HCT116 (cell line): ENCODE results near the gene NCOA5. TPM values are rescaled to one million over a fixed set of nuclear protein-coding genes. Genes with fewer than 3 reads are reported as not detected.

Experiments
- ATAC-seq: fragments of 200-7000 bp; cut with Tn5 transposase; 2 replicates; pipeline ENCODE4 v1.9.1; 2020; ENCODE audit warnings: mild to moderate bottlenecking, moderate library complexity
- BruUV-seq: library from RNA; stranded (reverse); fragments of 400-500 nt; replicated peaks from 2 replicates; lab custom pipeline; 2021; lab: Mats Ljungman, UMichigan
- CTCF ChIA-PET: fragments of 300-600 bp; sonication (Branson Sonifier 250); formaldehyde crosslinking; loops from one replicate; lab custom pipeline; 2021; ENCODE audit warnings: antibody characterized with exemption; lab: Charles Lee
- POLR2A ChIA-PET: fragments of 300-600, 350-600 bp; sonication (Branson Sonifier 250); formaldehyde crosslinking; loops from one replicate; lab custom pipeline; 2021; ENCODE audit warnings: antibody characterized with exemption; lab: Charles Lee
- RAD21 ChIA-PET, 2 experiments: fragments of 300-600 bp; sonication (Branson Sonifier 250); formaldehyde crosslinking; loops; one replicate each; lab custom pipeline; 2023; ENCODE audit warnings: low total read pairs in 2 of 2; ENCODE audit not compliant: uncharacterized antibody in 2 of 2, unreplicated experiment in 2 of 2, low non-redundant PET in 1 of 2; lab: Charles Lee
- DNase-seq: peaks from one replicate; pipeline ENCODE4 v3.0.0-alpha.2; 2010; ENCODE audit warnings: low read depth, low spot score
- H2AFZ ChIP-seq: fragments of 200-600 bp; shearing (Covaris generic), sonication (generic); 2 replicates; pipeline ENCODE4 v1.6.1; 2017; ENCODE audit warnings: low read depth, mixed run types, mixed read lengths, antibody characterized with exemption, low read length; ENCODE audit not compliant: poor library complexity, severe bottlenecking
- H3K27ac ChIP-seq: 2 replicates; pipeline ENCODE4 v1.5.1; 2012; ENCODE audit warnings: low read depth, low read length
- H3K27me3 ChIP-seq: fragments of 200-600 bp; sonication (generic); 2 replicates; pipeline ENCODE4 v1.6.1; 2016; ENCODE audit warnings: mixed run types, low read length, mixed read lengths; ENCODE audit not compliant: insufficient read depth
- H3K36me3 ChIP-seq, 2 experiments: fragments of 200-500 bp in 1 of 2; fragments of 200-600 bp in 1 of 2; sonication (Bioruptor generic) in 1 of 2; sonication (generic) in 1 of 2; 2 replicates each; pipeline versions ENCODE4 v1.5.1 to v1.6.1; 2014 to 2016; ENCODE audit warnings: low read length in 2 of 2, inconsistent platforms in 1 of 2, mixed read lengths in 1 of 2, mixed run types in 1 of 2; ENCODE audit not compliant: insufficient read depth in 2 of 2, control insufficient read depth in 1 of 2
- H3K4me1 ChIP-seq, 2 experiments: fragments of 200-600 bp in 1 of 2; sonication (generic) in 1 of 2; 2 replicates each; pipeline versions ENCODE4 v1.5.1 to v1.6.1; 2012 to 2017; ENCODE audit warnings: low read length in 2 of 2, inconsistent platforms in 1 of 2, mild to moderate bottlenecking in 1 of 2, mixed read lengths in 1 of 2, mixed run types in 1 of 2, moderate library complexity in 1 of 2; ENCODE audit not compliant: insufficient read depth in 2 of 2, control insufficient read depth in 1 of 2
- H3K4me2 ChIP-seq: fragments of 200-600 bp; sonication (generic); 2 replicates; pipeline ENCODE4 v1.6.1; 2017; ENCODE audit warnings: mixed run types, low read length, mixed read lengths
- H3K4me3 ChIP-seq, 2 experiments: fragments of 200-600 bp in 1 of 2; sonication (generic) in 1 of 2; replicated peaks in 1 of 2; 2 replicates each; pipeline ENCODE4 v1.5.1; 2011 to 2016; ENCODE audit warnings: low read length in 2 of 2, control low read depth in 1 of 2, low read depth in 1 of 2, mild to moderate bottlenecking in 1 of 2, mixed read lengths in 1 of 2, mixed run types in 1 of 2
- H3K79me2 ChIP-seq: fragments of 200-600 bp; sonication (generic); 2 replicates; pipeline ENCODE4 v1.6.1; 2017; ENCODE audit warnings: mild to moderate bottlenecking, mixed run types, low read length, moderate library complexity, mixed read lengths; ENCODE audit not compliant: insufficient read depth
- H3K9ac ChIP-seq: fragments of 200-600 bp; sonication (generic); 2 replicates; pipeline ENCODE4 v1.6.1; 2016; ENCODE audit warnings: low read length, mixed read lengths
- H3K9me2 ChIP-seq: fragments of 200-600 bp; sonication (generic), shearing (Covaris generic); 2 replicates; pipeline ENCODE4 v1.6.1; 2017; ENCODE audit warnings: mixed run types, mild to moderate bottlenecking, moderate library complexity; ENCODE audit not compliant: insufficient read depth
- H3K9me3 ChIP-seq, 2 experiments: fragments of 200-500 bp in 1 of 2; fragments of 200-600 bp in 1 of 2; sonication (Bioruptor generic) in 1 of 2; sonication (generic) in 1 of 2; 2 replicates each; pipeline ENCODE4 v1.6.1; 2014 to 2017; ENCODE audit warnings: low read length in 2 of 2, mixed read lengths in 2 of 2, inconsistent platforms in 1 of 2, low read depth in 1 of 2, mild to moderate bottlenecking in 1 of 2, mixed run types in 1 of 2, moderate library complexity in 1 of 2; ENCODE audit not compliant: control insufficient read depth in 1 of 2, insufficient read depth in 1 of 2
- H4K20me1 ChIP-seq: fragments of 200-600 bp; sonication (generic), shearing (Covaris generic); 2 replicates; pipeline ENCODE4 v1.6.1; 2017; ENCODE audit warnings: mixed run types, mild to moderate bottlenecking, moderate library complexity; ENCODE audit not compliant: insufficient read depth
- CBX3 ChIP-seq: IDR thresholded peaks from 2 replicates; pipeline ENCODE4 v1.6.1; 2012; ENCODE audit warnings: low read depth
- CEBPB ChIP-seq: IDR thresholded peaks from 2 replicates; pipeline ENCODE4 v1.6.1; 2012; ENCODE audit warnings: low read depth
- EGR1 ChIP-seq: IDR thresholded peaks from 2 replicates; pipeline ENCODE4 v1.6.1; 2012; ENCODE audit warnings: low read depth
- EZH2phosphoT487 ChIP-seq: fragments of 200-600 bp; IDR thresholded peaks from 2 replicates; pipeline ENCODE4 v1.6.1; 2018; ENCODE audit warnings: antibody characterized with exemption, borderline replicate concordance
- FOSL1 ChIP-seq: IDR thresholded peaks from 2 replicates; pipeline ENCODE4 v1.6.1; 2012; ENCODE audit warnings: low read depth
- JUND ChIP-seq: IDR thresholded peaks from 2 replicates; pipeline ENCODE4 v1.6.1; 2012
- POLR2A ChIP-seq: IDR thresholded peaks from 2 replicates; pipeline ENCODE4 v1.7.0; 2011; ENCODE audit warnings: borderline replicate concordance; ENCODE audit not compliant: insufficient read depth, insufficient read length; ENCODE audit errors: extremely low read depth
- POLR2AphosphoS5 ChIP-seq: IDR thresholded peaks from 2 replicates; pipeline ENCODE4 v1.6.1; 2011; ENCODE audit warnings: mild to moderate bottlenecking, low read depth, low read length, moderate library complexity
- RAD21 ChIP-seq: IDR thresholded peaks from 2 replicates; pipeline ENCODE4 v1.6.1; 2012; ENCODE audit warnings: low read depth, mild to moderate bottlenecking
- SRF ChIP-seq: IDR thresholded peaks from 2 replicates; pipeline ENCODE4 v1.6.1; 2012; ENCODE audit warnings: low read depth
- TCF7L2 ChIP-seq: IDR thresholded peaks from 2 replicates; pipeline ENCODE4 v1.7.0; 2011; ENCODE audit warnings: borderline replicate concordance, inconsistent platforms; ENCODE audit not compliant: insufficient read depth, insufficient read length; ENCODE audit errors: extremely low read depth
- YY1 ChIP-seq: IDR thresholded peaks from 2 replicates; pipeline ENCODE4 v1.6.1; 2011; ENCODE audit warnings: low read length, low read depth, moderate library complexity, mild to moderate bottlenecking; ENCODE audit not compliant: insufficient replicate concordance; ENCODE audit errors: extremely low read depth
- ZBTB33 ChIP-seq: IDR thresholded peaks from 2 replicates; pipeline ENCODE4 v1.6.1; 2011; ENCODE audit warnings: mild to moderate bottlenecking, low read length, moderate library complexity; ENCODE audit not compliant: insufficient replicate concordance; ENCODE audit errors: extremely low read depth
- ZFX ChIP-seq: fragments of 450-650 bp; IDR thresholded peaks from 2 replicates; pipeline ENCODE4 v1.6.1; 2017
- ZNF274 ChIP-seq: fragments of 200-500 bp; sonication (Bioruptor generic); IDR thresholded peaks from 2 replicates; pipeline ENCODE4 v1.6.1; 2014; ENCODE audit warnings: mild to moderate bottlenecking, low read depth, low read length, inconsistent platforms
- intact Hi-C: fragments of 100-400 bp; cut with micrococcal nuclease; formaldehyde crosslinking; loops from 2 replicates; pipeline ENCODE4 v1.10.0; 2022
- total RNA-seq: library from RNA; stranded (reverse); gene quantifications from one replicate; pipeline ENCODE4 v1.2.1, GENCODE V29; 2021; ENCODE audit not compliant: unreplicated experiment
- TF ChIP-seq, protein P1 (sequence below), 3 experiments: fragments of 200-600 bp in 1 of 3; sonication (generic) in 1 of 3; IDR thresholded peaks in 2 of 3; conservative IDR thresholded peaks in 1 of 3; 2 replicates each; pipeline ENCODE4 v1.5.1; 2012 to 2017; ENCODE audit warnings: low read depth in 2 of 3, low read length in 2 of 3, antibody characterized with exemption in 1 of 3, borderline replicate concordance in 1 of 3, control low read depth in 1 of 3, mild to moderate bottlenecking in 1 of 3, mixed read lengths in 1 of 3, mixed run types in 1 of 3, moderate library complexity in 1 of 3; ENCODE audit not compliant: insufficient read depth in 1 of 3

NCOA5 gene
- total RNA-seq, 1 experiment from 2014 or later = 31.6 TPM

DNA sequence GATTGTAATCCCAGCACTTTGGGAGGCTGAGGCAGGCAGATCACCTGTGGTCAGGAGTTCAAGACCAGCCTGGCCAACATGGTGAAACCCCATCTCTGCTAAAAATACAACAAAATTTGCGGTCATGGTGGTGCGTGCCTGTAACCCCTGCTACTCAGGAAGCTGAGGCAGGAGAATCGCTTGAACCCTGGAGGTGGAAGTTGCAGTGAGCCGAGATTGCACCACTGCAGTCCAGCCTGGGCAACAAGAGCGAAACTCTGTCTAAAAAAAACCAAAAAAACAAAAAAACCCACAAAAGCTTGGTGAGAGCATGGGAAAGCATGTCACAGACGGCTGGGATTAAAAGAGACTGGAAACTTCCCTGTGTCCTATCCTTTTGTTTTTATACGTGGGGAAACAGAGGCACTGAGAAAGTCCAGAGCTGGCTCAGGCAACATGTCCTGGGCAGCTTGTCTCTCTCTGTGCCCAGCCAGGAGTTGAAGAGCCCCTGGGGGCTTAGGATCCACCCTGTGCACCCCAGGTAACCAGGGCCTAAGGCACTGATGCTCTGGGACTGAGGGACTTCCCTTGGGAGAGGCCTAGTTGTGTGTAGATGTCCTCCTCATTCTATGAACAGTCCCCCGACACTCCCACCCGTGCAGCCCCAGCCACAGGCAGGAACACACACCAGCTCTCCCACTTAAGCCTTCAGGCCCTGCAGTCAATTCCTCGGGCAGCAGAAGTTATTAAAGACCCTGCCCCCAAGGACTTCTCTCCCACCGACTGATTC, 44.3 kb upstream of the NCOA5 start:
- Histone ChIP-seq H3K9me2 (no peaks in the 10 kb centered on the region), H4K20me1 (no peaks in the 10 kb centered on the region), H3K4me2 (no peak overlapping the region), H2AFZ (no peak overlapping the region), H3K9ac (no peak overlapping the region), H3K4me1 (no peaks in the 10 kb centered on the region), H3K27ac (no peak overlapping the region), H3K36me3 (no peaks in the 10 kb centered on the region), H3K9me3 (no peaks in the 10 kb centered on the region), H3K27me3 (0 out of 2 replicates have a peak, but pooled peaks cover 12% of the 10 kb centered on the region), H3K4me3 (no peak overlapping the region), H3K79me2 (no peaks in the 10 kb centered on the region)
- ATAC-seq (no peak), DNase-seq (no peak)
- POLR2A ChIA-PET = no interaction called here
- CTCF ChIA-PET = interaction anchor here (1.4 kb wide), 1 partner anchor 215 kb away, joined by 7 read pairs; no protein-coding TSS in a partner anchor
- BruUV-seq = no TSS peak
- intact Hi-C loops = loop anchor here (5.0 kb wide), 1 partner anchor 173 kb away; the partner anchor contains the start of gene CDH22
- RAD21 ChIA-PET = no interaction called here
- TF ChIP-seq POLR2A (no peak), ZFX (no peak), ZBTB33 (no peak), JUND (no peak), EZH2phosphoT487 (no peak), TCF7L2 (no peak), CBX3 (no peak), CEBPB (no peak), SRF (no peak), POLR2AphosphoS5 (no peak), FOSL1 (no peak), ZNF274 (no peak), YY1 (no peak), EGR1 (no peak), RAD21 (no peak)
- TF ChIP-seq, protein P1, sequence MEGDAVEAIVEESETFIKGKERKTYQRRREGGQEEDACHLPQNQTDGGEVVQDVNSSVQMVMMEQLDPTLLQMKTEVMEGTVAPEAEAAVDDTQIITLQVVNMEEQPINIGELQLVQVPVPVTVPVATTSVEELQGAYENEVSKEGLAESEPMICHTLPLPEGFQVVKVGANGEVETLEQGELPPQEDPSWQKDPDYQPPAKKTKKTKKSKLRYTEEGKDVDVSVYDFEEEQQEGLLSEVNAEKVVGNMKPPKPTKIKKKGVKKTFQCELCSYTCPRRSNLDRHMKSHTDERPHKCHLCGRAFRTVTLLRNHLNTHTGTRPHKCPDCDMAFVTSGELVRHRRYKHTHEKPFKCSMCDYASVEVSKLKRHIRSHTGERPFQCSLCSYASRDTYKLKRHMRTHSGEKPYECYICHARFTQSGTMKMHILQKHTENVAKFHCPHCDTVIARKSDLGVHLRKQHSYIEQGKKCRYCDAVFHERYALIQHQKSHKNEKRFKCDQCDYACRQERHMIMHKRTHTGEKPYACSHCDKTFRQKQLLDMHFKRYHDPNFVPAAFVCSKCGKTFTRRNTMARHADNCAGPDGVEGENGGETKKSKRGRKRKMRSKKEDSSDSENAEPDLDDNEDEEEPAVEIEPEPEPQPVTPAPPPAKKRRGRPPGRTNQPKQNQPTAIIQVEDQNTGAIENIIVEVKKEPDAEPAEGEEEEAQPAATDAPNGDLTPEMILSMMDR (IDR thresholded peaks at IDR 0.05 in 2 of 3, conservative IDR thresholded peaks at IDR 0.05 in 1 of 3; ENCODE audit: borderline replicate concordance in 1 of 3, insufficient read depth in 1 of 3, low read depth in 2 of 3, low read length in 2 of 3) = no peak
